Ammon's horn (tissue), 1 donor: ENCODE results near the gene NMUR1.

Experiments
- DNase-seq: peaks from one replicate; pipeline ENCODE4 v3.0.0-alpha.2; 2016; ENCODE audit warnings: low spot score

Gene NMUR1

DNA sequence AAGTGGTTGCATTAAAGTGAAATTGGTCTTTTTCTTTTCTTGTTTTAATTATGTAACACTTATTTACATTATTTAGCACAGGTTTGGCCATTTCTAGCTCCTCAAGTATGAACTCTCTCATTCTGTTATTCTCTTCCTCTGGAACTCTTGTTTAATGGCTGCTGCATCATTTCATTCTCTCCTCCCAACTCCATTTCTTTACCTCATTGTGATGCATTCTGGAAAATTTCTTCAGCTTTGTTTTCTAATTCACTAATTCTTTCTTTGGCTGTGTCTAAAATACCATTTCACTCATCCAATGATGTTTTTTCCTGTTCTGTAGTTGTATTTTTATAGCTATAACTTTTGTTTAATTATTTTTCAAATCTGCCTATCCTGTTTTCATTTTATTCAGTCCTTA is 22.5 kb upstream of the NMUR1 start:
- no peak for DNase-seq

DNA sequence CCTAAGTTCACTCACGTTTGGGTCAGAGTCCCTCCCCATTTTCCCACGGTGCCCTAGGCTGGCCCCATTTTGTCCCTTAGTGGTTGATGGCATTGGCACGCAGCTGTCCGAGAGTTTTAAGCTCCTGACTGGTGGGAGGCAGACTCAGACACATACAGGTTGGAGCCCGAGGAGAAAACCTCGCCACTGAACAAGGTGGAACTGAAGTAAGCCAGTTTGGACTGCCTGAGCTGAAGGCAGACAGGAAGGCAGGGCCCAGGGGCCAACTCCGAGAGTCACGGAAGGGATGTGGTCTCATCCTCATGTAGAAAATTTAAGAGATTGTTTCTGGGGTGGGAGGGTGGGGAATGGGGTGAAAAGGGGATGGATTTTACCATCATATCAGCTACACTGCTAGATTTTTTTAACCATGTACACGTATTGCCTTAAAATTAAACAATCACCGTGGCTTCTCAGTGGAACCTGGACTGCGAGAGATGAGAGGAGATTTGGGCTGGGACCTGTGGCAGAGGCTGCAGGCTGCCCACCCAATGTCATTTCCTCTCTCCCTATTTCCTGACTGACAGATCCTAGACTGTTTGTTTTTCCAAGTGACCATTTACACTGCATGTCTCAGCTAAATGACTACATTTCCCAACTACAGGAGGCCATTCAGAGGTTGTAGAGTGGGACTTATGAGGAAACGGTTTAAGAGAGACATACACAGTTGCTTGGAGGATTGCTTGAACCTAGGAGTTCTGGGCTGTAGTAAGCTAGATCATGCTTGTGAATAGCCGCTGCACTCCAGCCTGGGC is 19.4 kb upstream of the NMUR1 start:
- no peak for DNase-seq

DNA sequence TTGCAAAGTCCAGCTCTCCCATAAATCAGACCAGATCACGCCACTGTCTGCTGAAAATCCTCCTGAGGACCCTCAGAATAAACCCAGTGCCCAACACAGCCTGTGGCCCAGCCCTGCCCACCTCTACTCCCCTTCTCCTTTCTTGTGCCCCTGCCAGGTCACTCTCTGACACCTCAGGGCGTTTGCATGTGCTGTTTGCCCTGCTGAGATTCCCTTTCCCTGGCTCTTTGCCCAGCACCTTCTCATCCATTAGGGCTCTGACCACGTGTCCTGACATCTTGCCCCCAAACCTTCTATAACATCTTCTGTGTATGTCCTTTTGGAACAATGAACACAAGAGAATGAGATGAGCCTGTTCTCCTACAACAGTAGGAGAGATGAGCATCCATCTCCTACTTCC is 18.5 kb upstream of the NMUR1 start:
- no peak for DNase-seq

DNA sequence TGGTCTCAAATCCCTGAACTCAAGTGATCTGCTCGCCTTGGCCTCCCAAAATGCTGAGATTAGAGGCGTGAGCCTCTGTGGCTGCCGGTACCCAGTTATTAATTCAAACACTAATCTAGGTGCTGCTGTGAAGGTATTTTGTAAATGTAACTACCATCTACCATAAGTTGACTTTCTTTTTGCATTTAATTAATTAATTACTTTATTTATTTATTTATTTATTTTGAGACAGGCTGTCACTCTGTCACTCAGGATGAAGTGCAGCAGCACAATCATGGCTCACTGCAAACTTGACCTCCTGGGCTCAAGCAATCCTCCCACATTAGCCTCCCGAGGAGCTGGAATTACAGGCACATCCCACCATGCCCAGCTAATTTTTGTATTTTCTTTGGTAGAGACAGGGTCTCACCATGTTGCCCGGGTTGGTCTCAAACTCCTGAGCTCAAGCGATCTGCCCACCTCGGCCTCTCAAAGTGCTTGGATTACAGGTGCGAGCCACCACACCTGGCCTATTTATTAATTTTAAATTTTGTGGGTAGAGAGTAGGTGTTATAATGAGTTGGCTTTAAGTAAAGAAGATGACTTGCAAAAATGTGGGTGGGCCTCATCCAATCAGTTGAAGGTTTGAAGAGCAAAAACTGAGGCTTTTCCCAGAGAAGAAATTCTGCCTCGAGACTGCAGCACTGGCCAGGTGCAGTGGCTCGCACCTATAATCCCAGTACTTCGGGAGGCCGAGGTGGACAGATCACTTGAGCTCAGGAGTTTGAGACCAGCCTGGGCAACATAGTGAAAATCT is 17.3 kb upstream of the NMUR1 start:
- DNase-seq, result no peak

DNA sequence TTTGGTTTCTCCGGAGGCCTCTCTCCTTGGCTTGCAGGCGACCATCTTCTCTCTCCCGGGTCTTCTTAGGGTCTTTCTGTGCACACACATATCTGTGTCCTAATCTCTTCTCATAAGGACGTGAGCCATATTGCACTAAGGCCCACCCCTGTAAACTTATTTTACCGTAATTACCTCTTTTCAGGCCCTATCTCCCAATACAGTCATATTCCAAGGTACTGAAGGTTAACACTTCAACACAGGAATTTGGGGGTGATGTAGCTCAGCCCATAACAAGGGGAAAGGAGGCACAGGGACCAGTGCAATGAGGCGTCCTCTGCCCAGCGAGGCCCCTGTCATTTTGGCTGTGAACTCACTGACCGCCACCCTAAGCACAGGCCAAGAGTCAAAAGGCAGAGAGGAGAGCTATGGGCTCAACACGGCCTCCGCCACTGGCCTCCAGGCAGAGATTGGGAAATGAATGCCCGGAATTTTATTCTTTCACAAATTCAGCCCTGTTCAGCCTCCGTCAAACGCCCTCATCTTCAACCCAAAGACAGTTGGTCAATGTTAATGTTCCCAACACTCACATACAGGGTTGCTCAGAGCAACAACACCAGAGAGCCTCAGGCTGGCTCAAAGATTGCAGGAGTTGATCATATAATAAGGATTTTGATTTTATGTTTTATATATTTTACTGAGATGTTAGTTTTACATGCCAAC is 15.9 kb upstream of the NMUR1 start:
- DNase-seq, result no peak

DNA sequence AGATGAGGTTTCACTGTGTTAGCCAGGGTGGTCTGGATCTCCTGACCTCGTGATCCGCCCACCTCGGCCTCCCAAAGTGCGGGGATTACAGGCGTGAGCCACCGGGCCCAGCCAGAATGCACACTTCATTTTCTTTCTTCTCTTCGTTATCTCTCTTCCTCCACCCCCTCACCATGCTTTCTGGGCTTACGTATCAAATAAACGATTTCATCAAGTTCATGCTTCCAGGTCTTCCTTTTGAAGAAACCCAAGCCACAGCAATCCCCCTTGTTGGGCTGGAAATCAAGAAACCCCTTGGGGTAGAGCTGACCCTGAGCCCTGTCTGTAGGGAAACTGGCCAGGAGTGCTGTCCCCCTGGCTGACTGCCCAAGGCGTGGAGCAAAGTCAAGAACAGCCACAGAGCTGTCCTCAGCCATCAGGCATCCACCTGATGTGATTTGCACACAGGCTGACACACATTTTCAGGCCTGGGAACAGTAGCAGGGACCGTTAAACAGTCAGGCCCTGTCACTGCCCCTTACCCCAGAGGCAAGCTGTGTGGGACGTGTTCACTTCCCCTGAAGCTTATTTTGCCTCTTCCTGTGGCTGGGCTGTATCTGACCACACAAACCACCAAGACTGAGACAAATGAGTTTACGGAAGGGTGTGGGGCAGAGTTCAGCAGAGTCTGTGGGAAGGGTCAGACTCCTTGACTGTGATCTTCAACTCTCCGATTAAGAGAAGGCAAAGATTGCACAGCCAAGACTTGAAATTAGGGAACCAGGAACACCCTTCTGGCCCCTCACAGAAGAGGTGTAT is 15.1 kb upstream of the NMUR1 start:
- DNase-seq, result peak; percentile 82

DNA sequence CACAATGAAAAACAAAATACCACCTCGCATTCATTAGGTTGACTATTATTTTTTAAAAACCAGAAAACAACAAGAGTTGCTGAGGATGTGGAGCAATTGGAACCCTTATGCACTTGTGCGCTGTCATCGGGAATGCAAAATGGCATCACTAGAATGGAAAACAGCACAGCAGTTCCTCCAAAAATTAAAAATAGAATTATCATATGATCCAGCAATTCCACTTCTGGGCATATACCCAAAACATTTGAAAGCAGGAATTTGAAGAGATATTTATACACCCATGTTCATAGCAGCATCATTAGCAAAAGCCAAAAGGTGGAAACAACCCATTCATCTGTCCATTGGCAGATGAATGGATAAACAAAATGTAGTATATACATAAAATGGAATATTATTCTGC is 11.9 kb upstream of the NMUR1 start:
- DNase-seq, result peak; percentile 40

DNA sequence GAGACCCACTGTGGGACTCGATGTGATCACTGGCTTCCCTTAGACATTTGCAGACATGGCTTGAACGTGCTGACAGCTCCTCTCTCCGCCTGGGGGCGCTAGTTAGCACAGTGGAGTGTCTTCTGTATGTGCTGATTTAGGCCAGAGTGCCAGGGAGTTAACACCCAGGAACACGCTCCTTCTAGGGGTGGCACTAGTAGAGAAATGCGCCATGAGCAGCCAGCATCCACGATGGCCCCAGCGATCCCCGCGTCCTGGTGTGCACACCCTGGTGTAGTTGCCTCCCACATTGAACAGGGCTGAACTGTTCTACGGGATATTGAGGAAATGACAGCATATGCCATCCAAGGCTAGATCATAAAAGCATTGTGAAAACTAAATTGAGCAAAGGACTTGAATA is 11.4 kb upstream of the NMUR1 start:
- DNase-seq, result no peak

DNA sequence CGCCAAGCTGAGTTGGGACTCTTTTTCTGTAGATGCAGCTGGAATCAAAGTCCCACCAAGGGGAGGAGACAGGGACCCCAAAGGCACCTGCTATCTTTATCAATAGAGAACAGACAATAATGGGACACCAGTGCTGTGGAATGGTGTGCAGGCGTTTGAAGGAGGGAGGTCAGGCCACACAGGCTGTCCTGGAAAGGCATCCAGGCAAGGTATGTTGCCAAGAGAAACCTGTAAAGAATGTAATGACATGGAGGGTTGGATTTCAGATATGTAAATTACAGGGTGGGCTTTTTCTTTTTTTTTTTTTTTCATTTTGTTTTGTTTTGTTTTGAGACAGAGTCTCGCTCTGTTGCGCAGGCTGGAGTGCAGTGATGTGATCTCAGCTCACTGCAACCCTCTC is 9.7 kb upstream of the NMUR1 start:
- no peak for DNase-seq

DNA sequence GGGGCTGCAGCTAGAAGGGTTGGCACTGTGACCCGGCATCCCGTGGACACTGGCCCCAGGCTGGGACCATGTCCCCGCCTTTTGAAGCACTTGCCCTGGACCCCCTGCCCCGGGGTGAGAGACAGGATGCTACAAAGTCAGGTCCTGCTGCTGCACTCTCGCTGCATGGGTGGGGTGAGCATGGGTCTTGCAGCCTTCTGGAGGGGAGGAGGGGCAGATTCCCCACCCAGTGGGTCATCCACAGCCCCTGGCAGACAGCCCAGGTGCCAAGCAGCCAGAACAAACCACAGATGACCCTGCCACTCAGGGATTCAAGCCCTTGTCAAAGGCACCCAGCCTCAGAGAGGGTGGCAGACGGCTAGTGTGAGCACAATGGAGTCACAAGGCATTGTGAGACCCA is 5.7 kb upstream of the NMUR1 start:
- no peak for DNase-seq

DNA sequence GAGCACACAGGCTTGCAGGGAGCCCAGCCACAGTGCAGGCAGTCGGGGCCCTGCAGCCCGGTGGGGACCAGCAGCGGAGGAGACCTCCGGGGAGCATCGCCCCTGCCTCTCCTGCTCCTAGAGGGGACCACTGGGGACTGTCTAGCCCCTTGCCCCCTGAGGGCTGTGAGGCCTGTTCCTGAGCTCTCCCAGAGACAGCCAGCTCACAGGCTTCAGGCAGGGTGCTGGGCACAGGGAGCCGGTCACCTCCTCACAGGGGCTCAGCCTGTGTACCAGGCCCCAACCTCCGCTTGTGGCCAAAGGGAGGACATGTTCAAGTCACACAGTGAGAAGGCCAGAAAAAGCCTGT is 3.5 kb upstream of the NMUR1 start:
- DNase-seq, result no peak

DNA sequence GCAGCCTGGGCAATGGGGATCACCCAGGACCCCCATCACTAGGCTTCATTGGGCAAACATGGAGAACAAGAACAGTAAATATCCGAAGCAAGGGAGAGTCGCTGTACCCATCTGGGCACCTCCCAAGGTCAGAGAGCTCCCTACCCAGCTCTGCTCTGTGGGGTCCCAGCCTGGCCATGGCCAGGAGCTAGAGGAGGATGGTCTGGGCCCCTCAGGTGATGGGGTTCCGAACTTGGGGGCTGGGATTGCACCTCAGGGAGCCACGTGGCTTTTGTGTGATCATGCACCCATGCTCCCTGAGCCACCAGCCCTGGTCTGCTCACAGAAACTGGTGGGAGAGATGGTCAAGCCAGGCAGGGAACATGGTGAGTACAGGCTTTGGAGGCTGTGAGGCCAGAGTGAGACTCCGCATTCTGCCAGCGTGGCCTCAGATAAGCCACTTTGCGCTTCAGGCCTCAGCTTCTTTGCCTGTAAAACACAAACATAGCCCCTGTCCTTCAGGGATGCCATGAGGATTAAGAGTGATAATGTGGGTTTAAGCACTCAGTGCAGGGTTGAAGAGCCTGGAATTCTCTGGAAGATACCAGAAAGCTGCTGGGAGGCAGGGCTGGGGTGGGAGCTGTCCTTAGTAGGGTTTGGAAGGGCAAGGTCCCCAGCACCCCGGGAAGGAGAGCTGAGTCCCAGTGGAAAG is 3.0 kb upstream of the NMUR1 start:
- no peak for DNase-seq

DNA sequence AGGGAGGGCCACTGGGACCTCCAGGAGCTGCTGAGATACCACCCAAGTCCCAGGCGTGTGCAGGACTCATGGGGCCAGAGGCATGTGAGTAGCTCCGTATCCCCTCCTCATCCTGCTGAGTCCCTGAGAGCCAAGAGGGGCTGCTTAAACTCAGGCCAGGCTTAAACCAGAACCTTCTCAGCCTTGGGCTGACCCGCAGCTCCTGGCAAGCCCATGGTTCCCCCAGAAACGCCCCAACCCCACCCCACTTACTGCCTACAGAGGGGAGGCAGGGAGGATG is 2.5 kb upstream of the NMUR1 start:
- no peak for DNase-seq

DNA sequence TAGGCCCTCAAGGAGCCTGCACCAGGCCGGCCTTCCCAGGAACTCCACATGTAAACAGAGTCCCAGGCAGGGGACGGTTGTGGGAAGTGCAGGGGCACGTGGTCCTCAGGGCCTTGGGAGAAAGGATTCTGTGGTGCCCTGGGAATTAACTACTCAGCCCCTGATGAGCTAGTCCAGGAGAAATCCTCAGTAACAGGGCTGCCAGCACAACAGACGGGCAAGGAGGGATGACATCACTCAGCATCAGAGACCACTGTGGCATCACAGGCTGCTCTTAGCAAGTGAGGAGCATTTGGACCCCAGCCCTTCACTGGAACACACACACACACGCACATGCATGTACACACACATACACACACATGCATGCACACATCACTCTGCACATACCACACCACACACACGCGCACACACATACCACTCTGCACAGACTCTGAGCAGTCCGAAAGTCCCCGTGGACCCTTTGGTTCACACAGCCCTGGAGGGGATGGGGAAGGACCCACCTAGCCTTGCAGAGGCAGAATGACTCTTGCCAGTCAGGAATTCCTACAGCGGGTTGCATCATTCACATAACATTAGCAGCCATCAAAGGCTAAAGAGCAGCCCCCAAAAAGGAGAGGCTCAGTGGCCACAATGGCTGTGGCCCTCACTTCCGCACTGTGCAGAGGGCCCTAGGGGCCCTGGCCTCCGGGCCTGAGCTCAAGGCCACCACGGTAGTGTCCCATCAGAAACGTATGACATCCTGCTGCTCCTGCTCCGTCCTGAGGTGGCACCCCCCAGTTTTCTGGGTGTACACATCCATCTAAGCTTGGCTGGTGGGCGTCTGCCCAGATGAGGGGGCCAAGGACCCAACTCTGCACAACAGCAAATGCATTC is 1.9 kb upstream of the NMUR1 start:
- DNase-seq, result no peak

DNA sequence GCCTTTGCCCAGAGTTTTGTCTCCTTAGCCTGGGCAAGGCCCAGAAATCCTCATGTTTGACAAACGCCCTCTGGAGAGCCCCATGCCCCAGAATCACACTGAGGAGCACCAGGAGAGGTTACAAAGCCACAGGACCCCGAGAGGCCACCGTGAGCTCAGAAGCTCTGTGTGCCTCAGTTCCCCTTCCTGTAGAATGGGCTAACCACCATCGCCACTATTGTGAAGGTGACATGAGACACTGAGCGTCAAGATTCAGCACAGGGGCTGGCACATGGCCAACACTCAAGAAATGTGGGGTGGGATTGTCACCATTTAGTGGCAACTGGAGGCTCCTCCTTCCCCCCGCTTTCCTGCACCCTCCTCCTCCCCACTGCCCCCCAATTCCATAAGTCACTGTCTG is 1.2 kb upstream of the NMUR1 start:
- no peak for DNase-seq

DNA sequence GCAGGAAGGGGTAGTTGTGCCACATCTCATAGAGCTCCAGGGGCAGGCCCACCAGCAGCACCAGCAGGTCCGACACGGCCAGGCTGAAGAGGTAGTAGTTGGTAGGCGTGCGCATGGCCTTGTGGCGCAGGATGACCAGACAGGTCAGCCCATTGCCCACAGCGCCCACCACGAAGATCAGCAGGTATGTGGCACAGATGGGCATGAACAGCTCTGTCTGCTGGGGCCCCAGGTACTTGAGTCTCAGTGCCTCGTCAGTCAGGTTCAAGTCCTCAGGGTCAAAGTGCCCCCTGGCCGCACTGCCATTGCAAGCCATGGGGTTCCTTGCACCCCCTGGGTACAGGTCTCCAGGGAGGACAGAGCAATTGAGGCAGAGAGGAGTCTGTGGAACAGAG is 1.6 kb downstream of the NMUR1 start:
- no peak for DNase-seq

DNA sequence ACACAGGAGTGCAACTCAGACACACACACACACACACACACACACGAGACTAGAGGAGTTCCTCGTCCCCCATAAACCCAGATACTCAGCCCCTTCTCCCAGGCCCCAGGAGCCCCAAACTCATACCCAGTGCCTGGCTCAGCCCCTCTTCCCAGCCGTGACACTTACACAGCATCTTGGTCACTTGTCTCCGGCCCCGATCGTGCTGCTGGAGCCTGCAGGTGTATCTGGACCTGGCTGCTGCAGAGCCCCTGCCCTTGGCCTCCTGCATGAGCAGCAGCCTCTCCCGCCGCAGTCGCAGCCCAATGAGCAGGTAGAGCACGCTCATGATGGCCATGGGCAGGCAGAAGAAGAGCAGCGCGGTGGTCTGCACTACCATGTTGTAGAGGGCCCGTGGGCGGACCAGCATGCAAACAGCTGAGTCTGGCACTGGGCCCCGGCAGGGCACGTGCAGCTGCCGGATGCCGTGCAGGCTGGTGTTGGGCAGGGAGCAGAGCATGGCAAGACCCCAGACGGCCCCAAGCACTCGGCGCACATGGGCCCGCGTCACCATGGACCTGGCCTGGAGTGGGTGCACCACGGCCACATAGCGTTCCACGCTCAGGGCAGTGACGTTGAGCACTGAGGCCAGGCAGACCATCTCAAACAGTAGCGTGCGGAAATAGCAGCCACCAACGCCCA is 2.1 kb downstream of the NMUR1 start:
- no peak for DNase-seq

DNA sequence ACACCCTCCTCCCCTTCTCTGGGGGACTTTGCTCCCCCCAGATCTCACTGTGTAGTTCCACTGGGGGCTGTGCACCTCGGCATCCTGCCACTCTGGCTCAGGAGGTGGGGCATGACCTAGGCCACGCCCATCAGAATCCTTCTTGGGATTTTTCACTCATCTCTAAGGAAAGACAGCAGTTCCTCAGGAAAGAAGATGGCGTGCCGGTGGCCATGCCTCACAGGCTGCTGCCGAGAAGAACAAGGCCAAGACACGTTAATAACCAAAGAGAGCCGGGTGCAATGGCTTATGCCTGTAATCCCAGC is 3.2 kb downstream of the NMUR1 start:
- no peak for DNase-seq

DNA sequence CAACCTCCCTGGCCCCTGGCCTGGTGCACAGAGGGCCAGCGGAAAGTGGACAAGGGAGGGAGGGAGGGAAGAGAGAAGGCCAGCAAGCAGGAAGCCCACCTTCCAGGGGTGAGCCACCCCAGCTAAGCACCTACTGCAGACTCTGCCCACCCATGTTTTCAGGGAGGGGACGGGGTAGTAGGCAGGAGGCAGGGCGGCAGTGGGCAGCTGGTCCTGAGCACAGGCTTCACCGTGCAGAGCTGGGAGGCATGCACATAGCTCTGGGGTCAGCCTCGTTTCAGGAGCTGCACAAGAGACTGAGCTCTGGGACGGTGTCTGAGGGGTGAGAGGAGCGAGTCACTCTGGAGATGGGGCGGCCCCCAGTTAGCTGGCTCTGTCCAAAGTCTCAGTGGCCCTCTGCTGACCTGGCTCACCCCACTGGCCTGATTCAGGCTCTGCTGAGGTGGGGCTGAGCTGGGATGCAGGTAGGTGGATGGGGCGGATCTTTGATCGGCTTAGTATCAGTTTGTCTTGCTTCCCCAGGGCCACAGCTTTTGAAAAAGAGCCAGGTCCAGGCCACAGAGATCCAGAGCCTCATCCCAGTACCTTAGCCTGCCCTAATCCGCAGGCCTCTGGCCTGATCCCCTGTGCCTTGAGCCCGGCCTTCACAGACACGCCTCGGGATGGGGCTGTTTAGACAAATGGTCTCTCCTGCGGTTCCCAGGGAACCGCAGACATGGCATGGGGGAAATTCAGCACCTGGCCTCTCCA is 3.7 kb downstream of the NMUR1 start:
- DNase-seq, result no peak
